K562 (cell line): Measurements from ENCODE around the gene AOC3. TPM values are rescaled to one million over a fixed set of nuclear protein-coding genes. Genes with fewer than 3 reads are reported as not detected.

Source experiments
- ATAC-seq: fragments of 200-7000 bp; cut with Tn5 transposase; 3 replicates; pipeline ENCODE4 v1.9.1; 2020; ENCODE audit warnings: moderate library complexity
- BruUV-seq: library from RNA; stranded (reverse); fragments of 400-500 nt; replicated peaks from 2 replicates; lab custom pipeline; 2021; lab: Mats Ljungman, UMichigan
- CTCF ChIA-PET: fragments of 300-600 bp; formaldehyde crosslinking; extraction: SDS; loops from one replicate; lab custom pipeline; 2021; ENCODE audit warnings: low intra/inter-chr PET ratio; lab: Yijun Ruan, JAX
- POLR2A ChIA-PET: fragments of 300-600, 350-650 bp; sonication (Branson Sonifier 250); formaldehyde crosslinking; extraction: SDS; loops from one replicate; lab custom pipeline; 2021; ENCODE audit warnings: antibody characterized with exemption, inconsistent platforms; lab: Yijun Ruan, JAX
- DNase-seq, 4 experiments: peaks; one replicate each; pipeline versions ENCODE4 v3.0.0 to v3.0.0-alpha.2; 2011 to 2018; ENCODE audit warnings: low spot score in 3 of 4, mixed read lengths in 3 of 4; ENCODE audit errors: extremely low read depth in 1 of 4
- FAIRE-seq: peaks from 2 replicates; lab custom pipeline; 2011; peaks lifted over from hg19 to GRCh38; lab: Jason Lieb, UNC
- H2AFZ ChIP-seq: 2 replicates; pipeline ENCODE4 v1.6.0; 2011; ENCODE audit warnings: low read depth, low read length, control low read depth, inconsistent platforms
- H3K27ac ChIP-seq: fragments of 200-600 bp; 3 replicates; pipeline ENCODE4 v1.8.0; 2011; ENCODE audit warnings: low read depth, mild to moderate bottlenecking, control low read depth, inconsistent platforms, low read length, moderate library complexity, mixed read lengths; ENCODE audit errors: extremely low read depth
- H3K27me3 ChIP-seq, 2 experiments: fragments of 300-600 bp in 1 of 2; 2 replicates in 1 of 2; 3 replicates in 1 of 2; pipeline versions ENCODE4 v1.6.0 to v1.8.0; 2011; ENCODE audit warnings: inconsistent platforms in 2 of 2, low read length in 2 of 2, mild to moderate bottlenecking in 1 of 2, mixed read lengths in 1 of 2, moderate library complexity in 1 of 2; ENCODE audit not compliant: control insufficient read depth in 2 of 2, insufficient read depth in 2 of 2
- H3K36me3 ChIP-seq: fragments of 300-600 bp; 3 replicates; pipeline ENCODE4 v1.8.0; 2011; ENCODE audit warnings: mild to moderate bottlenecking, low read length, inconsistent platforms; ENCODE audit not compliant: control insufficient read depth, insufficient read depth
- H3K4me1 ChIP-seq, 2 experiments: fragments of 200-600 bp in 1 of 2; replicated peaks in 1 of 2; 2 replicates in 1 of 2; 3 replicates in 1 of 2; pipeline versions ENCODE4 v1.5.1 to v1.8.0; 2011; ENCODE audit warnings: inconsistent platforms in 2 of 2, low read length in 2 of 2, mild to moderate bottlenecking in 1 of 2, mixed read lengths in 1 of 2, moderate library complexity in 1 of 2; ENCODE audit not compliant: control insufficient read depth in 2 of 2, insufficient read depth in 2 of 2
- H3K4me2 ChIP-seq: 2 replicates; pipeline ENCODE4 v1.6.1; 2011; ENCODE audit warnings: low read length, control low read depth, inconsistent platforms, mixed read lengths; ENCODE audit not compliant: insufficient read depth
- H3K4me3 ChIP-seq: fragments of 200-600 bp; sonication (generic), shearing (Covaris generic); 2 replicates; pipeline ENCODE4 v1.5.1; 2016; ENCODE audit warnings: control low read depth, inconsistent platforms
- H3K79me2 ChIP-seq: fragments of 200-600 bp; 3 replicates; pipeline ENCODE4 v1.8.0; 2011; ENCODE audit warnings: low read length, inconsistent platforms; ENCODE audit not compliant: control insufficient read depth, insufficient read depth
- H3K9ac ChIP-seq, 2 experiments: 2 replicates each; pipeline versions ENCODE4 v1.6.0 to v1.6.1; 2011; ENCODE audit warnings: low read depth in 2 of 2, low read length in 2 of 2, control low read depth in 1 of 2, inconsistent platforms in 1 of 2, mild to moderate bottlenecking in 1 of 2, mixed read lengths in 1 of 2; ENCODE audit not compliant: insufficient read depth in 1 of 2
- H3K9me1 ChIP-seq: one replicate; pipeline ENCODE4 v1.6.0; 2011; ENCODE audit warnings: inconsistent platforms, mild to moderate bottlenecking, low read length, moderate library complexity; ENCODE audit not compliant: control insufficient read depth, insufficient read depth
- H3K9me3 ChIP-seq: replicated peaks from 2 replicates; pipeline ENCODE4 v1.5.1; 2011; ENCODE audit warnings: low read depth, low read length, inconsistent platforms; ENCODE audit not compliant: control insufficient read depth, insufficient read depth
- H4K20me1 ChIP-seq: replicated peaks from 2 replicates; pipeline ENCODE4 v1.6.1; 2011; ENCODE audit warnings: low read length, inconsistent platforms, mixed read lengths; ENCODE audit not compliant: control insufficient read depth, insufficient read depth
- ARHGAP35 ChIP-seq: fragments of 450-650 bp; IDR thresholded peaks from 2 replicates; pipeline ENCODE4 v1.6.1; 2018; ENCODE audit not compliant: partially characterized antibody
- ATF4 ChIP-seq: fragments of 450-650 bp; formaldehyde crosslinking; IDR thresholded peaks from 2 replicates; pipeline ENCODE4 v1.4.0; 2022; ENCODE audit warnings: mild to moderate bottlenecking, moderate library complexity
- DDX20 ChIP-seq: fragments of 450-650 bp; IDR thresholded peaks from 2 replicates; pipeline ENCODE4 v1.6.1; 2016; ENCODE audit warnings: missing genetic modification characterization, low read depth, mild to moderate bottlenecking, missing compliant biosample characterization, moderate library complexity
- E2F8 ChIP-seq: fragments of 450-650 bp; IDR thresholded peaks from 2 replicates; pipeline ENCODE4 v1.7.1; 2018; ENCODE audit warnings: mild to moderate bottlenecking, low read depth; ENCODE audit not compliant: partially characterized antibody
- ELK1 ChIP-seq: sonication (generic); formaldehyde crosslinking; IDR thresholded peaks from 2 replicates; pipeline ENCODE4 v1.8.1; 2022; ENCODE audit warnings: missing genetic modification reagents
- HMGN3 ChIP-seq: IDR thresholded peaks from 2 replicates; pipeline ENCODE4 v1.6.1; 2011; ENCODE audit warnings: borderline replicate concordance, low read depth, mild to moderate bottlenecking, mixed read lengths, low read length; ENCODE audit not compliant: insufficient read length; ENCODE audit errors: extremely low read depth
- MIER1 ChIP-seq: fragments of 450-650 bp; IDR thresholded peaks from 2 replicates; pipeline ENCODE4 v1.6.1; 2016; ENCODE audit warnings: antibody characterized with exemption, mild to moderate bottlenecking, low read depth
- PRDM10 ChIP-seq: fragments of 450-650 bp; IDR thresholded peaks from 2 replicates; pipeline ENCODE4 v1.6.1; 2018; ENCODE audit not compliant: partially characterized antibody
- ZBED1 ChIP-seq: IDR thresholded peaks from 2 replicates; pipeline ENCODE4 v1.6.1; 2014
- ZNF75A ChIP-seq: fragments of 450-650 bp; formaldehyde crosslinking; IDR thresholded peaks from 2 replicates; pipeline ENCODE4 v1.4.0; 2020; ENCODE audit warnings: mild to moderate bottlenecking
- ZNF766 ChIP-seq: fragments of 200-800 bp; sonication (Bioruptor generic); conservative IDR thresholded peaks from 2 replicates; pipeline ENCODE4 v1.6.1; 2016; ENCODE audit warnings: missing genetic modification characterization, missing compliant biosample characterization
- whole genome bisulfite sequencing: fragments of 100-300 bp; shearing (Covaris generic); methylation state at CpG from one replicate; pipeline ENCODE4 v1.1.6; 2016; ENCODE audit warnings: low coverage, mixed read lengths; ENCODE audit not compliant: insufficient coverage; ENCODE audit errors: missing lambda C conversion rate; 5-methylcytosine and 5-hydroxymethylcytosine counted together
- in situ Hi-C: fragments of 300-500 bp; cut with MboI; formaldehyde crosslinking; loops from 4 replicates; pipeline ENCODE4 v1.15.0; 2018; ENCODE audit warnings: inconsistent platforms, mixed read lengths
- intact Hi-C: fragments of 100-400 bp; cut with micrococcal nuclease; formaldehyde crosslinking; loops from 2 replicates; pipeline ENCODE4 v1.14.2; 2022
- polyA plus RNA-seq, 8 experiments: library from polyadenylated mRNA; depleted of rRNA in 4 of 8; stranded (reverse) in 5 of 8; unstranded in 3 of 8; fragments of >200 nt; fragmentation: Nextera tagmentation in 2 of 8; fragmentation: Illumina TruSeq in 1 of 8; extraction: Ambion mirVana in 2 of 8; extraction: Trizol in 1 of 8; gene quantifications; 2 replicates each; pipeline versions ENCODE4 v1.2.1 to v1.2.3, GENCODE V29; 2011 to 2014; ENCODE audit warnings: inconsistent platforms in 1 of 8, missing spikeins in 1 of 8
- total RNA-seq, 7 experiments: library from RNA; depleted of rRNA in 6 of 7; stranded (reverse); fragments of >200 nt in 6 of 7; fragmentation: Illumina TruSeq in 2 of 7; extraction: Trizol in 2 of 7; gene quantifications; 2 replicates each; pipeline versions ENCODE4 v1.2.1 to v1.2.3, GENCODE V29; 2011 to 2021; ENCODE audit warnings: low replicate concordance in 1 of 7

Gene AOC3
- total and polyA plus RNA-seq, 9 of the 15 experiments (the other 6 are each of a cell fraction or from before 2014, with no cell fraction given), result 0.09 to 0.42 (median 0.22) TPM; not detected in 3

- no peak overlapping the region for H2AFZ ChIP-seq
- no peak for DNase-seq
- no peak overlapping the region for H3K4me3 ChIP-seq
- H3K4me1 ChIP-seq, result peaks cover 0 to 18% of the 10 kb centered on the region in 2 experiments; a peak in 2 of 5 replicates
- no peak overlapping the region for H3K27ac ChIP-seq
- POLR2A ChIA-PET, result interaction anchor here (0.8 to 1.0 kb wide), 3 partner anchors 9 to 71 kb away, joined by 3 to 4 read pairs (median 3); no protein-coding TSS in a partner anchor
- no peak for TF ChIP-seq ZNF75A (CRISPR knock-in tag)
- no peak for TF ChIP-seq ARHGAP35
- TF ChIP-seq ELK1 (CRISPR knock-in tag), result no peak
- no peak for TF ChIP-seq ATF4
- TF ChIP-seq ZBED1, result no peak
- TF ChIP-seq DDX20 (tag), result no peak
- no peak for TF ChIP-seq PRDM10
- TF ChIP-seq ZNF766 (CRISPR knock-in tag), result no peak
- no peak for TF ChIP-seq E2F8
- no peak for TF ChIP-seq HMGN3
- no peak for TF ChIP-seq MIER1
- TF ChIP-seq, all 486 proteins: peak for 0
- FAIRE-seq, result no peak
- 82% methylated on average over 7 of the region's 7 CpGs for WGBS
- no peak for ATAC-seq
- Histone ChIP-seq H3K79me2 (peaks cover 25% of the 10 kb centered on the region), H3K9ac (no peak overlapping the region), H3K27me3 (no peaks in the 10 kb centered on the region), H3K4me2 (no peak overlapping the region), H3K9me1 (no peaks in the 10 kb centered on the region), H3K36me3 (peaks cover 63% of the 10 kb centered on the region), H4K20me1 (no peaks in the 10 kb centered on the region), H3K9me3 (no peaks in the 10 kb centered on the region)
- in situ Hi-C loops (loop anchor here (5.0 kb wide), 1 partner anchor 99 kb away; no protein-coding TSS in a partner anchor), intact Hi-C loops (no loop called here)
- no TSS peak for BruUV-seq
- CTCF ChIA-PET, result no interaction called here
Observed at GRCh38 chr17:42821176-42821575, 29.8 kb upstream of the AOC3 start.
